OCI-LY3 (cell line): Measurements from ENCODE around the gene HIPK2.

Experiments used
- CTCF ChIP-seq: fragments of 200-600, 300-600 bp; sonication (generic); IDR thresholded peaks from 2 replicates; pipeline ENCODE4 v1.5.1; 2014; ENCODE audit warnings: antibody characterized with exemption, low read length, low read depth
- EZH2phosphoT487 ChIP-seq: fragments of 200-600 bp; shearing (Covaris generic); IDR thresholded peaks from 2 replicates; pipeline ENCODE4 v1.6.1; 2018; ENCODE audit warnings: antibody characterized with exemption, mixed run types, low read depth

- TF ChIP-seq CTCF, result no peak
- TF ChIP-seq EZH2phosphoT487, result no peak
Measured at GRCh38 chr7:139822855-139823254, 45.1 kb upstream of the HIPK2 start.
